ENCODE measurements around the gene TBATA.

The TBATA gene

DNA sequence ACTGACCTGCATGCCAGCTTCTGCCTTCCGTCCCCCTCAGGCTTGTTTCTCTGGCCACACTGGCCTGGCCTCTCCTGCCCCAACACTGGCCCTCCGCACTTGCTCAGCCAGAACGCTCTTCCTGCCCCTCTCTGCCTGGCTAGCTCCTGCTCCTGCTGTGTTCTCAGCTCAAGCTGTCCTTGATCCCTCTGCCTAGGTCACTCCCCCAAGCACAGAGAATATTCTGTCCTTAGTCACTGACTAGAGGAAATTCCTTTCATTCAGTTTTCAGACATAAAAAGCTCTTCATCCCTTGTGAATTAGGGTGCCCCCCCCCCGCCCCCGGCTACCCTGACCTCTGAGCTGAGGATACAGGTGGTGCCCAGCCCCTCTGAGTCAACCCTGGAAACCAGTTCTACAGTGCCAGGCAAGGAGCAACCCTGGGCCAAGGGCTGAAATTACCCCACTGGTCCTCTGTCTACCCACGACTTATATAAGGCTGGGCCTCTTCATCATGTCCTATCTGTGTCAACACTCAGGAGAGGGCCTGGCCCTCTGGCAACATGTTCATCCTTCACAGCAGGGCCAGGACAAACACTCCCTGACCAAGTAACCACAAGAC is 23.9 kb upstream of the TBATA start:
- DNase-seq (ENCODE audit: low read depth), result no peak

GRCh38 chr10:70807556-70807955 is 22.4 kb upstream of the TBATA start:
- DNase-seq (ENCODE audit: low read depth), result peak; percentile 60

- no peak for DNase-seq (ENCODE audit: low read depth)
Observed at GRCh38 chr10:70806841-70807240, 21.7 kb upstream of the TBATA start.

DNA sequence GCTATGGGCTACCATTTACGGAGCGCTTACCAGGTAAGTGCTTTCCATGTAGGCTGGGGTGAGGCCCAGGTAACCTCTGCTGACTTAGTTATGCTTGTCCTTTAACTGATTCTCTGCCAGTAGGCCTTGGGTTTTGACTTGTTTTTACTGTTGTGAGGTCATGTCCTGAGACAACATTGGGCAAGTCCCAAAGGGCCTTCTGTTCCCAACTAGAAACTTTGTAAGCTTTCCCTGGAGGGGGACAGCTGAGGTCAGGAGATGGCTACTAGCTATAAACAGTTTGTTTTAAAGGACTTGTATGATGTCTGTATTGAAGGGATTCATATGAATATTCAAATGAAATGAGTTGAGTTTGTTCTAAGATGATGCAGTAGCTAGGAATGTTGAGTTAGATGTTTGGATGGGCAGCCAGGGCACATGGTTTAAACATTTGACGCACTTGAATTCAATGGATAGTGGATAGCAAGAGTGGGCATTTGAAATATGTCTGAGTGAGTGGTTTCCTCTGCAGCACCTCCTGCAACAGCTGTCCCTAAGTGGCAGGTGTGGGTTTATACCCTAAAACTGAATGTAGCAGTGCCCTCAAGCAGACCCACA is 20.5 kb upstream of the TBATA start:
- DNase-seq (ENCODE audit: low read depth), result no peak

DNA sequence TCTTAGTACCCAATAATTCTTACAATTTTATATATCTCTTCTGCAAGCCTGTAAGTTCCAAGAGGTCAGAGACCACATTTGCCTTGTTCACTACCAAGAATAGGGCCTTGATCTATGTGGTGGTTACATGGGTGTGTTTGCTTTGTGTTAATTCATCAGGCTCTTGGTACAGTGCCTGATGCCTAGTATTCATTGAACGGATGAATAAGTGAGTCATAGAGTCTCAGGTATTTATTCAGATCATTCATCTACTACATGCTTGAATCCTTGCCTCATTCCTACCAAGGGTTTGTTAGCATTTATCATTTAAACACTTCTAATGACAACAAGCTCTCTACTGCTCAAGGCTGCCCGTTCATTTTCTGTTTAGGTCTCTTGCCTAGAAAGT is 19.2 kb upstream of the TBATA start:
- peak; percentile 47 for DNase-seq (ENCODE audit: low read depth)

DNA sequence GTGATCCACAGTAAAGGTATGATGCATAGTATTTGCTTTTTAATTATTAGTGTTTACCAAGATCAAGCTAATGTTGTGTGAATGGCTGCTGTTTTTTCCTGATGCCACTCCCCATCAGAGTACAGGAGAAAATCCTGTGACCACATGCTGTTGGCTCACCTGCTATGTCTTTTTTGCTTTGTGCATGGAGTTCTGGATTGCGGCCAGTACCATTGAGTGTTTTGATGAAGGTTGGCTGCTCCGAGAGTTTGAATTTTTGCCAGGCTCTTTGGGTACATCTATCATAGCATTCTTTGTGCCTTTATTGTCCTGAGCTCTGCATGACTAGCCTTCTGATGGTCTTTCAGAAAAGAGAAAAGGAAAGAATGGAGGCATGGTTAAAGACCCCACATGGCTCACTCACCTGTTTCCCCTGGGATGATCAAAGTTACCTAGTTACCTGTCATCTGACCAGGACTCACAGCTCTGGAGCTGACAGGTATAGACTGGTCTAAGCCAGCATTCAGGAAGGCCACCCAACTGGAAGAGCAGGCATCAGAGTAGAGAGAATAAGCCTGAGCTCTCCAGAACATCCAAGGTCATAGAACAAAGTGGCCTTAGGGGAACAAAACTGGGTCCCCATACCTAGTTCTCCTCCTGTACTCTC is 18.7 kb upstream of the TBATA start:
- no peak for DNase-seq (ENCODE audit: low read depth)

GRCh38 chr10:70801854-70802253 is 16.7 kb upstream of the TBATA start:
- DNase-seq (ENCODE audit: low read depth), result no peak

DNA sequence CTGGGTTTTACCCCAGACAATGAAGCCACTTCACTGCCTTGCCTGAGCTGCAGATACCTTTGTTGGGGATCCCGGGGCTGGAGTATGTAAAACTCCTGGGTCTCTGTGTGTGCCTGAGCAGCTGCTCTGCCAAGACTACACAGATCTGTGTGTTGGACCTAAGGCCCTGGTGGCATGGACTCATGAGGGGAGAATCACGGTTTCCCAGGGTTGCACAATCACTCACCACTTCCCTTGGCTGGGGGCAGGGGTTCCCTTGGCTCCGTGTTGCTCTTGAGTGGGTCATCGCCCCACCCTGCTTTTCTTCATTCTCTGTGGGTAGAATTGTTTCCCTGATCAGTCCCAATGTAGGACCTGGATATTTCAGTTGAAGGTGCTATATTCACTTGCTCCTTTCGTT is 13.9 kb upstream of the TBATA start:
- DNase-seq (ENCODE audit: low read depth), result peak; percentile 34

GRCh38 chr10:70797840-70798239 is 12.7 kb upstream of the TBATA start:
- no peak for DNase-seq (ENCODE audit: low read depth)

- no peak for DNase-seq (ENCODE audit: low read depth)
Observed at GRCh38 chr10:70795613-70796012, 10.4 kb upstream of the TBATA start.

GRCh38 chr10:70791386-70792039 is 6.3 kb upstream of the TBATA start:
- DNase-seq (ENCODE audit: low read depth), result no peak

- peak; percentile 78 for DNase-seq (ENCODE audit: low read depth)
Observed at GRCh38 chr10:70786799-70787415, 1.7 kb upstream of the TBATA start.

DNA sequence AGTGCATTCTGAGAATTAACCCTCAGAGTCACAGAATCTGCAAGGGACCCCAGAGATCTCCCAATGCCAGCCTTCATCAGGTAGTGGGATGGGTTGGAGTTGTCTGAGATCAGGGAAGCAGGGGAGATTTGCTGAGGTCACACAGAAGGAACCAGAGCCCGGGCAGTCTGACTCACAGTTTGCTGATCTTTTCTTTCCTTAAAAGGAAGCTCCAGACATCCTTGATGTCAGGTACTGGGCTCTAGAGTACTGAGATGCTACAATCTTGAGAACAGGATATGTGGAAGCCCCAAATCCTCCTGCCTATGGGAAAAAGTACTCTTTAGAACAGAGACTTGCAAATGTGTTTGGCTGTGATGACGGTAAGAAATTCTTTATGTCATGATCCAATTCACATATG is 706 bp downstream of the TBATA start:
- DNase-seq (ENCODE audit: low read depth), result peak; percentile 36

- no peak for DNase-seq (ENCODE audit: low read depth)
Observed at GRCh38 chr10:70784016-70784415, 1.2 kb downstream of the TBATA start.

DNA sequence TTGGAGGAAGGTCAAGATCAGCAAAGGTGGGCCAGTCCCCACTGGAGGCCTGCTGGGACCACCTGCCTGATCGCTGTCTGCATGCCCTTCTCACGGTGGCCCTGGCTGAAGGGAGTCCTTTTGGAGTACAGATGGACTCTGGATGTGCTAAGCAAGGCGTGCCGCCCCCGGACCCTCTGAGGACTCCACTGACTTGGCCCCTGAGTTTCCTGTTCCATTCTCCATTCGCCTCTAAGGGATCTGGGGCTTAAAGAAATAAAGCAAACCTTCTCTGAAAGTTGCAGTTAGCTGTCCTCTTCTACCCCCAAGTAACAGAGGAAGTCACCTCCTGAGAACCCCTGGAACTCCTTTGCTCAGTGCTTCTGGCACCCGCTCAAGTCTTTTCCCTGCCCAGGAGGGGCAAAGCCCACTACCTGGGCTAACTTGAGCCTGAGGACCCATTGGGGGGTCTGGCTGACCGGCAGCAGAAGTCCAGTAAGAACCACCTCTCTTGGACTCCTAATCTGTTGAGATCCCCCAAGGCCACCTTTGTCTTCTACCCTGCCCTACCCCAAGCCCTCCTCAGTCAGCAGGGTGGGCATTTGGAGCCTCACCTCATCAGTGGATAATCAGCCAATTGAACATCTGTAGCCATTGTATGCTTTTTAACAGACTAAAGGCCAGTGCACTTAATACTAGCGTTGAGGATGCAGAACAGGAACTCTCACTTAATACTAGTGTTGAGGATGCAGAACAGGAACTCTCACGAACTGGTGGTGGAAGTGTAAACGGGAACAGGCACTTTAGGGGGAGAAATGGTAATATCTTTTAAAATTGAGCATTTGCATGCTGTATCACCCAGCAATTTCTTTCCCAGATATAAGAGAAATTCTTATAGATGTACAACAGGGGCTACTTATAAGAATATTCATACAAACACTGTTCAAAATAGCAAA is 2.2 kb downstream of the TBATA start:
- no peak for DNase-seq (ENCODE audit: low read depth)

DNA sequence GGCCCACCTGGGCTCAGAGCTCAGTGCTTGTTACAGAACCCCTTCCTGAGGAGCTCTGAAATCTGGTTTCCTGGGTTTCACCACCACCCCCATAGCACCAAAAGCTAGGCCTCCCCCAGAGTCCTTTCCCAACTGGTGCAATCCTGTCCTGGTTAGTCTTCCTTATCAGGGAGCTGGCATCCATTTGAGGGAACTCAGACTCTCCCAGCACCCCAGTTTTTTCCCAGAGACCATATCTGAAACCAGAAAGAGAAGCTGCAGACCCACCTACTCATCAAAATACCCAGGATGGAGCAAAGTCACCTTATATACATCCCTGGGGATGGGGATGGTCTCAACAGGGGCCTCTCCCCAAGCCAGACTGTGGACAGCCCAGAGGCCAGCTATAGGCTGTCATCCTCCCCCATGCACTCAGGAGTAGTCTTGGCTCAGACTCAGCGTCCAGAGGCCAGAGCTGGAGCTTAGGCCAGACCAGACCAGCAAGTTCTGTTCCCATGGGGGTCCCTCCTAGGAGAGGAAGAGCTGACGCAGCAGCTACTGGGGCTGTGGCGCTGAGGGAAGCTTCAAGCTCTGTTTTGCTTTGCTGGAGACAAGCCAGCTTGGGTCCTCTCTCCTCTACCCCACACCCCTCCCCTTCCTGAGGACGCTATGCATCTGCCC is 3.0 kb downstream of the TBATA start:
- peak; percentile 6 for DNase-seq (ENCODE audit: low read depth)

DNA sequence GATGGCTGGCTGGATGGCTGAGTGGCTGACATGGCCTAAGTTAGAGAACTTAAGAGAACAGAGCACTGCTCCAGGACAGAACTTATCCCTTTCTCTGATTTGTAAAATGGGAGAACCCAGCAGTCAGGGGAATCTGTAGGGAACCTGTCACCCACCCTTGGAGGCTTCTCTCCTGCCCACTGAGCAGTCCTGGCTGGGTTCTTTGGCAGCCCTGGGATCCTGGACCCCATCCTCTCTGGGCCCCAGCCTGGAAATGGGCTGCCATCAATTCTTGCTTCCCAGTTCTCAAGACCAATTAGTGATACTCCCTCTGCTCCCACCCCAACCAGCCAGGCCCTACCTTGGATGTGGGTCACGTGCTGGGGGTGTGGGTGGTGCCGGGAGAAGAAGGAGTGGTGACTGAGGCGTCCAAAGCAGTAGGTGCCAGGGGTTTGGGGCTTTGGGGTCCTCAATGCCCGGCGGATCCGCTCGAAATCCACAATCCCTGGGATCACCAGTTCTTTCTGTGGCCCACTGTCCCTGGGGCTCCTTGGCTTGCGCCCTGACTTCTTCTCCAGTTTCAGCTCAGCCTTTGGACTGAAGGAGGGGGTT is 3.6 kb downstream of the TBATA start:
- no peak for DNase-seq (ENCODE audit: low read depth)

- no peak for DNase-seq (ENCODE audit: low read depth)
Observed at GRCh38 chr10:70780772-70781171, 4.4 kb downstream of the TBATA start.

- no peak for DNase-seq (ENCODE audit: low read depth)
Observed at GRCh38 chr10:70780370-70780760, 4.8 kb downstream of the TBATA start.

DNA sequence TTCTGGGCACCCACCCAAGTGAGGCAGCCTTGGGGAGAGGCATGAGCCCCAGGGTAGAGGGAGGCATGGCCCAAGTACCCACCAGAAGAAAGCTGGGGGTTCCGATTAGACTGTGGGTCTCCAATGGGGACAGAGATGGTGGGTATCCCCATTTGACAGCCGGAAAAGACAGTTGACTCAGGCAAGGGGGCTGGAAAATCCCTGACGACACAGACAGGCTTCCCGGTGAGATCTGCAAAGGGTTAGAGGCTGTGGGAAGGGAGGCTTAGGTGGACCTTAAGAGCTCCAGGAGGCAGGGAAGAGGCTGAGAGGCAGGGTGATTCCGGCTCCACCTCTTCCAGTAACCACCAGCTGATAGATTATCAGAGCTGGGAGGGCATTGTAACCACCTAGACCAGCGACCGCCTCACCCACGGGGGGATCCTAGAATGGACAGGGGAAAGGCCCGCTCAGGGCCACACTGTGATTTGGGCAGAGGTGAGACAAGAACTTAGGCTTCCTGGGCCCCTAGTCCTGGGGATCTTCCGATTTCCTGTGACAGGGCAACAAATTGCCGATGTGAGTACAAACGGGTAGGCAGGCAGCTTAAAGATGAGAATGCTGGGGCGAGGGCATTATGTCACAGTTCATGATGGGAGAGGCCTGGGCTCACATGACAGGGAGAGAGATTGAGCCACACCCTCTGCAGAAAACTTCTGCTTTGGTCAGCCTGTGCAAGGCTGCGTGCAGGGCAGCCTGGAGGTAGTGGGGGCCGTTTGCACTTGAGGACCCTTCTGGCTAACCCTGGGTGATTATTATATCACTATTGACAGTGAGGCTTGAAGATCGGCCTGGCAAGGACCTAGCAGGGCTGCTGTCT is 5.4 kb downstream of the TBATA start:
- no peak for DNase-seq (ENCODE audit: low read depth)
